ENCODE data around the gene CNTNAP2.

DNA sequence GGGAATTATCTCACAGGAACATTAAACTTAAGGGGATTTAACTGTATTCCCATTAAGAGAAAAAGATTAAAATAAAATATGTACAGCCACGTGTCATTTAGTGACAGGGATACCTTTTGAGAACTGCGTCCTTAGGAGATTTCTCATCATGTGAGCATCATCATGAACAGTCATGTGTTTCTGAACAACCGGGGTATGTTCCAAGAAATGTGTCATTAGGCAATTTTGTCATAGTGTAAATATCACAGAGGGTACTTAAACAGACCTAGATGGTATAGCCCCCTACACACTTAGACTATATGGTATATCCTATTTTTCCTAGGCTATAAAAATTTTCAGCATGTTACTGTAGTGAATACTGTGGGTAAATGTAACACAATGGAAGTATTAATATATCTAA lies 840.3 kb downstream of the CNTNAP2 start:
- TF ChIP-seq, protein P1, sequence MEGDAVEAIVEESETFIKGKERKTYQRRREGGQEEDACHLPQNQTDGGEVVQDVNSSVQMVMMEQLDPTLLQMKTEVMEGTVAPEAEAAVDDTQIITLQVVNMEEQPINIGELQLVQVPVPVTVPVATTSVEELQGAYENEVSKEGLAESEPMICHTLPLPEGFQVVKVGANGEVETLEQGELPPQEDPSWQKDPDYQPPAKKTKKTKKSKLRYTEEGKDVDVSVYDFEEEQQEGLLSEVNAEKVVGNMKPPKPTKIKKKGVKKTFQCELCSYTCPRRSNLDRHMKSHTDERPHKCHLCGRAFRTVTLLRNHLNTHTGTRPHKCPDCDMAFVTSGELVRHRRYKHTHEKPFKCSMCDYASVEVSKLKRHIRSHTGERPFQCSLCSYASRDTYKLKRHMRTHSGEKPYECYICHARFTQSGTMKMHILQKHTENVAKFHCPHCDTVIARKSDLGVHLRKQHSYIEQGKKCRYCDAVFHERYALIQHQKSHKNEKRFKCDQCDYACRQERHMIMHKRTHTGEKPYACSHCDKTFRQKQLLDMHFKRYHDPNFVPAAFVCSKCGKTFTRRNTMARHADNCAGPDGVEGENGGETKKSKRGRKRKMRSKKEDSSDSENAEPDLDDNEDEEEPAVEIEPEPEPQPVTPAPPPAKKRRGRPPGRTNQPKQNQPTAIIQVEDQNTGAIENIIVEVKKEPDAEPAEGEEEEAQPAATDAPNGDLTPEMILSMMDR (IDR thresholded peaks at IDR 0.05): no peak
- TF ChIP-seq SIN3A (IDR thresholded peaks at IDR 0.05; ENCODE audit: borderline replicate concordance, insufficient read depth, low read depth, low read length): no peak
- TF ChIP-seq POLR2AphosphoS5 (IDR thresholded peaks at IDR 0.05; ENCODE audit: low read depth, low read length): no peak
- TF ChIP-seq TCF7L2 (IDR thresholded peaks at IDR 0.05; ENCODE audit: low read depth, low read length): no peak
